Gastrocnemius medialis (tissue), 4 donors: ENCODE results near the gene HSD17B4.

Experiments
- POLR2A ChIP-seq, 2 donors: fragments of 450-650 bp; IDR thresholded peaks; one replicate each; pipeline ENCODE4 v1.6.1; 2017; ENCODE audit warnings: antibody characterized with exemption in 2 of 2, mild to moderate bottlenecking in 2 of 2, moderate library complexity in 2 of 2
- TF ChIP-seq, protein P1 (sequence below), 5 experiments: fragments of 450-650 bp in 3 of 5; fragments of 200-600 bp in 2 of 5; sonication (generic) in 2 of 5; IDR thresholded peaks in 4 of 5; conservative IDR thresholded peaks in 1 of 5; 1 replicate in 4 of 5; 2 replicates in 1 of 5; pipeline ENCODE4 v1.5.1; 2016 to 2019; ENCODE audit warnings: antibody characterized with exemption in 5 of 5, mild to moderate bottlenecking in 3 of 5, moderate library complexity in 3 of 5

- TF ChIP-seq, protein P1, sequence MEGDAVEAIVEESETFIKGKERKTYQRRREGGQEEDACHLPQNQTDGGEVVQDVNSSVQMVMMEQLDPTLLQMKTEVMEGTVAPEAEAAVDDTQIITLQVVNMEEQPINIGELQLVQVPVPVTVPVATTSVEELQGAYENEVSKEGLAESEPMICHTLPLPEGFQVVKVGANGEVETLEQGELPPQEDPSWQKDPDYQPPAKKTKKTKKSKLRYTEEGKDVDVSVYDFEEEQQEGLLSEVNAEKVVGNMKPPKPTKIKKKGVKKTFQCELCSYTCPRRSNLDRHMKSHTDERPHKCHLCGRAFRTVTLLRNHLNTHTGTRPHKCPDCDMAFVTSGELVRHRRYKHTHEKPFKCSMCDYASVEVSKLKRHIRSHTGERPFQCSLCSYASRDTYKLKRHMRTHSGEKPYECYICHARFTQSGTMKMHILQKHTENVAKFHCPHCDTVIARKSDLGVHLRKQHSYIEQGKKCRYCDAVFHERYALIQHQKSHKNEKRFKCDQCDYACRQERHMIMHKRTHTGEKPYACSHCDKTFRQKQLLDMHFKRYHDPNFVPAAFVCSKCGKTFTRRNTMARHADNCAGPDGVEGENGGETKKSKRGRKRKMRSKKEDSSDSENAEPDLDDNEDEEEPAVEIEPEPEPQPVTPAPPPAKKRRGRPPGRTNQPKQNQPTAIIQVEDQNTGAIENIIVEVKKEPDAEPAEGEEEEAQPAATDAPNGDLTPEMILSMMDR (IDR thresholded peaks at IDR 0.05 in 4 of 5, conservative IDR thresholded peaks at IDR 0.05 in 1 of 5): no peak
- TF ChIP-seq POLR2A (IDR thresholded peaks at IDR 0.05): no peak
These were observed 710 bp downstream of the HSD17B4 start for GRCh38 chr5:119453040-119453373.
